ENCODE data around the gene DOK1.
A peak's percentile ranks its signal among the peaks of the same experiment; 100 is the strongest.

DOK1 gene

DNA sequence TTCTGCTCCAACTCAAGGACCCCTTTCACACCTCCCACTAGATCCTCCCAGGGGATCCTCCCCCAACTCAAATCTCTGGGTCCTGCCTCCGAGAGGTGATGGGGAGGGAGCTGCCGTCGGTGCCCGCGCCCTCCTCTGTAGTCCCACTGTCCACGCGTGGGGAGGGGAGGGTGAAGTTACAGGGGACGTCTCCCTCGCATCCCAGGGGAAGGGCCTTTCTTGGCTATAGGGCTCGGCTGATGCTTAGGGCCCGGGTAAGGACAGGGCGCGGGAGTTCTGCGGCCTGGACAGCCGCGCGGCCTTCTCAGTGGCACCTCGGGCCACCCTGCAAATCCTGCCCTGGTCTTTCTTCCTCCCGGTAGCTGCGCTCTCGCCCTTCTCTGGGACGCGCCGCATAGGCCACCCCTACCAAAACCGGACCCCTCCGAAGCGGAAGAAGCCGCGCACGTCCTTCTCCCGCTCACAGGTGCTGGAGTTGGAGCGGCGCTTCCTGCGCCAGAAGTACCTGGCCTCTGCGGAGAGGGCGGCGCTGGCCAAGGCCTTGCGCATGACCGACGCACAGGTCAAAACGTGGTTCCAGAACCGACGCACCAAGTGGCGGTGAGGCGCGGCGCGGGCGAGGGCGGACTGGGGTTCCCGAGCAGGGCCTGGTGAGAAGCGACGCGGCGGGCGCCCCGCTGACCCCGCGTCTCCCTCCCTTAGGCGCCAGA, 39.1 kb upstream of the DOK1 start:
- peaks cover 92% of the 10 kb centered on the region for H3K27me3 ChIP-seq (ENCODE audit: insufficient read depth, low read length)
- H3K4me3 ChIP-seq (ENCODE audit: low read length): no peak overlapping the region
- no peak overlapping the region for H2AFZ ChIP-seq (ENCODE audit: low read depth, low read length)
- peaks cover 14% of the 10 kb centered on the region for H3K9me3 ChIP-seq (ENCODE audit: low read length)
- no peaks in the 10 kb centered on the region for H3K36me3 ChIP-seq (ENCODE audit: insufficient read depth, low read length)
- no peaks in the 10 kb centered on the region for H3K4me1 ChIP-seq (ENCODE audit: insufficient read depth, low read length)

DNA sequence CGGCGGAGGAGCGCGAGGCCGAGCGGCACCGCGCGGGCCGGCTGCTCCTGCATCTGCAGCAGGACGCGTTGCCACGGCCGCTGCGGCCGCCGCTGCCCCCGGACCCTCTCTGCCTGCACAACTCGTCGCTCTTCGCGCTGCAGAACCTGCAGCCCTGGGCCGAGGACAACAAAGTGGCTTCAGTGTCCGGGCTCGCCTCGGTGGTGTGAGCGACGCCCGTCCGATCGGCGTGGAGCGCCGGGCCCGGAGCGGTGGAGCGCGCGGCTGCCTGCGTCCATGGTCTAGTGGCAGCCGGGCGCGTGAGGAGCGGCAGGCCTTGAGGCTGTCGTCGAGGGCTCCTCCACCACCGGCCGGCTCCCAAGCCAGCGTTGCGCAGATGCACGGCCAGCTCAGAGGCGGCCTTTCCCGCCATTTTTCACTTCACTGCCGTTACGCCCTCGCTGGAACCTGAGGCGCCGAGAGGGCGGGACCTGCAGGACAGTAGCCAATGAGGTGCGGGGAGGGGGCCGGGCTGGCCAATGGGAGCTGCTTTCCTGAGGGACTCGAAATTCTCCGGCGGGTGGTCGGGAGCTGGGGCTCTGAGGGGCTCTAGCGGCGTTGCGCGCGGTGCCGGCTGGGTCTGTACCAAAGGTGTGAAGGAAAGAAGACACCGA, 38.4 kb upstream of the DOK1 start:
- Histone ChIP-seq H3K4me1 (ENCODE audit: insufficient read depth, low read length) (no peaks in the 10 kb centered on the region), H3K4me3 (ENCODE audit: low read length) (no peak overlapping the region), H2AFZ (ENCODE audit: low read depth, low read length) (no peak overlapping the region), H3K9me3 (ENCODE audit: low read length) (peaks cover 14% of the 10 kb centered on the region), H3K36me3 (ENCODE audit: insufficient read depth, low read length) (no peaks in the 10 kb centered on the region), H3K27me3 (ENCODE audit: insufficient read depth, low read length) (peaks cover 93% of the 10 kb centered on the region)

GRCh38 chr2:74516650-74517049, 37.9 kb upstream of the DOK1 start:
- H2AFZ ChIP-seq (ENCODE audit: low read depth, low read length): no peak overlapping the region
- peaks cover 90% of the 10 kb centered on the region for H3K27me3 ChIP-seq (ENCODE audit: insufficient read depth, low read length)
- no peak overlapping the region for H3K4me3 ChIP-seq (ENCODE audit: low read length)
- peaks cover 14% of the 10 kb centered on the region for H3K9me3 ChIP-seq (ENCODE audit: low read length)
- no peaks in the 10 kb centered on the region for H3K4me1 ChIP-seq (ENCODE audit: insufficient read depth, low read length)
- no peaks in the 10 kb centered on the region for H3K36me3 ChIP-seq (ENCODE audit: insufficient read depth, low read length)

DNA sequence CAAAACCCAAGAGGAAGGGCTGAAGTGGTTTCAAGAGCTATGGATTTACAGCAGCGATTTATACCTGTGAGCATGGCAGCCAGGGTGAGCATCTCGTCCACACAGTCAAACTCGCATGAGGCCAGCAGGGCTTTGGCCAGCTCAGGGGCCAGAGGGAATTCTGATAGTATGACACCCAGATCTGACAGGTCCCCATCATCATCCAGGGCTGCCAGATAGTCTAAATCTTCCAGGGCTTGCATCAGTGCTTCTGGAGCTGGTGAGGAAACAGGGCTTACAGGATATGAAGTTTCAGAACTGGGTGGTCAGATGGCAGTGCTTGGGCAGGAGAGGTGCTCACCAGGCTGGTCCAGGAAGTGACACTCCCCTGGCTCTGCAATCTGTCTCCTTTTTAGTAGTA, 32.0 kb upstream of the DOK1 start:
- Histone ChIP-seq H3K27me3 (ENCODE audit: insufficient read depth, low read length) (peaks cover 48% of the 10 kb centered on the region), H3K4me1 (ENCODE audit: insufficient read depth, low read length) (no peaks in the 10 kb centered on the region)

DNA sequence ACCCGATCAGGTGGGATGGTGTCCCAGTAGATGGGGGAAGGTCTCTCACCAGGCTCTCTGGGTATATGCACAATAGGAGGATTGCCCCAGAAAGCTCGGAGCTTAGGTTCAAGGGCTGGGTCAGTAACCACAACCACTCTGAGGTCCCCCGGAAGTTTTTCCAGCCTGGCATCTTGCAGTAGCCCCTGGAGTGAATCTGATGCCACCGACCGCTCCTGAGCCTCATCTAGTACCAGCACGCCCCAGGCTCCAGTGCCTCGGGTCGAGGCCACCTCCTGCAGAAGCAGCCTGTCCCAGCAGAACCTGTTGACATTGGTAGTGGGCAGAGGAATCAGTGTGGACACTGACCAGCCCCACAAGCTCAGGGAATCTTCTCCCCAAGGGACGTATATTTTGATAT, 30.5 kb upstream of the DOK1 start:
- H3K4me1 ChIP-seq (ENCODE audit: insufficient read depth, low read length): peaks cover 10% of the 10 kb centered on the region
- peaks cover 26% of the 10 kb centered on the region for H3K36me3 ChIP-seq (ENCODE audit: insufficient read depth, low read length)
- no peak overlapping the region for H3K4me3 ChIP-seq (ENCODE audit: low read length)
- peaks cover 33% of the 10 kb centered on the region for H3K27me3 ChIP-seq (ENCODE audit: insufficient read depth, low read length)
- H3K9me3 ChIP-seq (ENCODE audit: low read length): no peaks in the 10 kb centered on the region
- no peak overlapping the region for H2AFZ ChIP-seq (ENCODE audit: low read depth, low read length)

More for the DNA sequence above, 32.0 kb upstream of the DOK1 start:
- no peak overlapping the region for H2AFZ ChIP-seq (ENCODE audit: low read depth, low read length)
- no peak overlapping the region for H3K4me3 ChIP-seq (ENCODE audit: low read length)
- peaks cover 19% of the 10 kb centered on the region for H3K36me3 ChIP-seq (ENCODE audit: insufficient read depth, low read length)
- H3K9me3 ChIP-seq (ENCODE audit: low read length): no peaks in the 10 kb centered on the region

DNA sequence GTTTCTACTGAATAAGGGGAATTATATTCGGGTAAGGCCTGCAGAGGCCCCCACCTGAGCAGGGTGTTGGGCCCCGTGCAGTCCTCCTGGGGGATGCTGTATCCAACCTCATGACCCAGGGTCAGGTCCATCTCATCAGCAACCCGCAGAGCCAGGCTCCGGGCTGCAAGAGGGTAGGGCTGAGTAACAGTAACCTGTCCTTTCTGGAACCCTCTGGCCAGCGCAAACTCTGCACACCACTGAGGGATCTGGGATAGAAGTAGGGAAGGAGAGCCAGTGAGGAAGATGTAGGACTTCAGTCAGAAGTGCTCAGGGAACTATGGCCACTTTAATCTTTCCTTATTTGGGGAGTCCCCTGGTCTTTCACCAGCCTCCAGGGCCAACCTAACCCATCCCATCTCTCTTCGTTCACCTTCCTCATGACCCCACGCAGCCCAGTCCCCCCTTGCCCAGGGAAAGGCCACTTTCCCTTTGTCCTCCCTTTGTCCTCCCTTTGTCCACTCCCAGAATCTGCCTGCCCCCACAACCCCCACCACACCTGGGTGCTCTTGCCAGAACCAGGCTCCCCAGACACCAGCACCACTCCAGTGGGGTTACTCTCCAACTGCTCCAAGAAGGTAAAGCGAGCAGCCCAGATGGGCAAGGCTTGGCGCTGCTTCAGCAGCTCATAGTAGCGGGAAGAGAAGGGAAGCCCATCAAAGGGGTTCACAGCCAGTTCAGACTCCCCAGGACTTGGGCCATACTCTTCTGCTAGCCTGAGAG, 29.4 kb upstream of the DOK1 start:
- no peak overlapping the region for H2AFZ ChIP-seq (ENCODE audit: low read depth, low read length)
- H3K36me3 ChIP-seq (ENCODE audit: insufficient read depth, low read length): peaks cover 26% of the 10 kb centered on the region
- H3K27me3 ChIP-seq (ENCODE audit: insufficient read depth, low read length): peaks cover 22% of the 10 kb centered on the region
- H3K9me3 ChIP-seq (ENCODE audit: low read length): no peaks in the 10 kb centered on the region
- peaks cover 12% of the 10 kb centered on the region for H3K4me1 ChIP-seq (ENCODE audit: insufficient read depth, low read length)
- H3K4me3 ChIP-seq (ENCODE audit: low read length): no peak overlapping the region

DNA sequence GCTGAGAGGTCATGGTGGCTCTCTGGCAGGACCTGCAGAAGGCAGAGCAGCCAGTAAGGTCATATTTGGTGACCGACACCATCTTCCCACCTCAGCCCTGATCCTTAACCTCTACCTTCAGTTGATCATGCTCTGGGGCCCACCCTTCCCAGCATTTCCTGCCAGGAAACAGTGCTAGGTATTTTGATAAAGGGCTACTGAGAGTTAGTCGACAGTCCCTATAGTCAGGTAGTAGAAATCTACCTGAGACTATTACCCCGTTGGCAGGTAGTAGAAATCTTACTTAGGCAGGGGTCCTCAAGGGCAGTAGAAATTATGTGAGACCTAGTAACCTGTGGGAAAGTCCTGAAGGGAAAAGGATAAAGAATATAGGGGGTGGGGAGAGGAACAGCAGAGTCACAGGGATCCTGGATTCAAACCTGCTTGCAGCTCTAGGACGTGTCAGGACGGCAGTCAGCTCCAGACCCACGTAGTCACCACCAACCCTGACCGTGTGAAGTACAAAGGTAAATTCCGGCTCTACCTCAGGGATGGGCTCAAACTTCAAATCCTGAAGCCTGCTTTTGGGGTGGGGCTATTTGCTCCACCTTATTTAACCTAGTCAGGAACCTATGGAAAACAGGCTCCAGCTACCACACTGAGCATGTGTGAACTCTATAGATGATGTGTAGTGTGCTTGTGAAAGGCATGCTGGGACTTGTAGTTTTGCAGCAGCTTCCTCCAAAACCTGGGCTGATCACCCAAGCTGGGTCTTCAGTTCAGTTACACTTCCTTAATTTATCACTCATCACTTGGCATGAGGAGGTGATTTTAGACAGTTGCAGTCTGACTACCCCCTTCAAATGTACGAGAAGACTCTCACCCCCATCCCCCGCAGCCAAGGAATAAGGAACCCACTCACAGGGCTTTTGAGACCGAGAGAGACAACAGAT, 28.5 kb upstream of the DOK1 start, which contains the start of gene DQX1:
Gene DQX1, minus strand, starts transcription at position 515 of the 932 bp plus-strand sequence. Its CDS starts 502 bp downstream, at position 13.
- H3K36me3 ChIP-seq (ENCODE audit: insufficient read depth, low read length): peaks cover 26% of the 10 kb centered on the region
- no peaks in the 10 kb centered on the region for H3K9me3 ChIP-seq (ENCODE audit: low read length)
- peaks cover 14% of the 10 kb centered on the region for H3K27me3 ChIP-seq (ENCODE audit: insufficient read depth, low read length)
- no peak within 1 kb of the TSS for H3K4me3 ChIP-seq (ENCODE audit: low read length)
- H3K4me1 ChIP-seq (ENCODE audit: insufficient read depth, low read length): peaks cover 18% of the 10 kb centered on the region
- no peak within 1 kb of the TSS for H2AFZ ChIP-seq (ENCODE audit: low read depth, low read length)

GRCh38 chr2:74526649-74527230, 27.8 kb upstream of the DOK1 start:
- Histone ChIP-seq H3K27me3 (ENCODE audit: insufficient read depth, low read length) (peaks cover 10% of the 10 kb centered on the region), H3K36me3 (ENCODE audit: insufficient read depth, low read length) (peaks cover 30% of the 10 kb centered on the region), H2AFZ (ENCODE audit: low read depth, low read length) (no peak overlapping the region), H3K9me3 (ENCODE audit: low read length) (no peaks in the 10 kb centered on the region), H3K4me1 (ENCODE audit: insufficient read depth, low read length) (peaks cover 25% of the 10 kb centered on the region), H3K4me3 (ENCODE audit: low read length) (no peak overlapping the region)

GRCh38 chr2:74527741-74528140, 26.8 kb upstream of the DOK1 start:
- H3K27me3 ChIP-seq (ENCODE audit: insufficient read depth, low read length): no peaks in the 10 kb centered on the region
- H2AFZ ChIP-seq (ENCODE audit: low read depth, low read length): no peak overlapping the region
- no peak overlapping the region for H3K4me3 ChIP-seq (ENCODE audit: low read length)
- H3K9me3 ChIP-seq (ENCODE audit: low read length): no peaks in the 10 kb centered on the region
- H3K36me3 ChIP-seq (ENCODE audit: insufficient read depth, low read length): peaks cover 38% of the 10 kb centered on the region
- peaks cover 27% of the 10 kb centered on the region for H3K4me1 ChIP-seq (ENCODE audit: insufficient read depth, low read length)

DNA sequence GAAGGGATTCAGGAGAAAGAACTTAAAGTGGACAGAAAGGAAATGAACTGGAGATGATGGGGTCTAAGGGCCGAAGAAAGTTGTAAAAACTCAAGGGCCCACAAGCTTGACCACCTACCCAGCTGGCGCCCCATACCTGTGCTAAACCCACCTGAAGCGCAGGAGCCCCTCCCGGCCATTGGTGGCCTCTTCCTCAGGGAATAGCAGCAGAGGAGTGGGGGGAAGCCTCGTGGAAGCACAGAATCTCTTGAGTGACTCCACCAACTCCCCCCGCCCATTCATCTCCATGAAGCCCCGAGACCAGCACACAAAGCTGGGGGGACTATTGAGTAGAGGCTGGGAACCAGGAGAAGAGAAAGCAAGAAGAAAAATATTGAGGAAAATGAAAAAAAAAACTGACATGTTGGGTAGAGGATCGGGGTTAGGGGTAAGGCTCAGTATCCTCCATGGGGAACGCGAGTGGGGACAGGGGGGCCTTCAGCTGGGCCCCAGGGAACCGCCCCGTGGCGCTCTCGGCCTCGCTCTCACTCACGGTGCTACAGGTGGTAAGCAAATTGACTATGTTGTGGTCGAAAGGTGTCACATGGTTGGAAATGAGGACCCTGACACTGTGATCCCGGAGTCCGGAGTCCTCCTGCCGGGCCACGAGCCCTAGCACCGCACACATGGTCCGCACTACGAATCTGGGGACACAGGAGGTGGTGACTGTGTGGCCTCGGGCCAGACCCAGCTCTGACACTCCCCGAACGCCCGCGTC, 25.7 kb upstream of the DOK1 start:
- peak overlapping the region; percentile 82 for H3K4me3 ChIP-seq (ENCODE audit: low read length)
- H3K36me3 ChIP-seq (ENCODE audit: insufficient read depth, low read length): peaks cover 44% of the 10 kb centered on the region
- H3K9me3 ChIP-seq (ENCODE audit: low read length): no peaks in the 10 kb centered on the region
- no peaks in the 10 kb centered on the region for H3K27me3 ChIP-seq (ENCODE audit: insufficient read depth, low read length)
- H3K4me1 ChIP-seq (ENCODE audit: insufficient read depth, low read length): peaks cover 27% of the 10 kb centered on the region
- H2AFZ ChIP-seq (ENCODE audit: low read depth, low read length): peak overlapping the region; percentile 52

DNA sequence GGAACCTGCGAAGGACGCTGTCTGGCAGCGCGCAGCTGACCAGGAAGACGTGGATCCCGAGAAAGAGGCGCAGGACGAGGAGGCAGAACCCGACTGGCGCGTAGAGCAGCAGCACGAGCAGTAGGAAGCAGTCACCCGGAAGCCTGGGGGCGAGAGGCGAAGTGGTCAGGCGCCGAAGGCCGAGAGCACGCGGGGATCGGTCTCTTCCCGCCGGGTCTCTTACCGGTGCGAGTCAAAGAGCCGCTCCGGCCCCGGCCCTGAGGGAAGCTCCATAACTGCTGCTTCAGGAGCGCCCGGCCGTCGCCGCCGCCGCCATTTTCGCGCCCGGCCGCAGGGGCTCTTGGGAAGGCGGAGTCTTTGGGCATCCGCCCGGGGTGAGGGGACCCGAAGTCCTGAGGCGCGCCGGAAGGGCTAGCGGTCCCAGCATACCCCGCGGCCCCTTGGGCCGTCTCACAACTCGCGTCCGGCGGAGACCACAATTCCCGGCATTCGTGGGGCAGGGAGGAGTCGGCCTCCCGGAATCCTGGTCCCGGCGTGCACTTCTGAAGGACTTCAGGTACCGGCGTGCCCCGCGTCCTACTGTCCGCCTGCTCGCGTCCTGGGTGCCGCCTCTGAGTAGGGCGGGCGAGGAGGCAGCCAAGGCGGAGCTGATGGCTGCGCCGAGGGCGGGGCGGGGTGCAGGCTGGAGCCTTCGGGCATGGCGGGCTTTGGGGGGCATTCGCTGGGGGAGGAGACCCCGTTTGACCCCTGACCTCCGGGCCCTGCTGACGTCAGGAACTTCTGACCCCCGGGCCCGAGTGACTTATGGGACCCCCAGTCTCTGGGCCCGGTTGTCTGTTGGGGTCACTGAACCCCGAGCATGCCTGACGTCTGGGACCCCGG, 24.9 kb upstream of the DOK1 start, which contains the start of the genes AUP1 and HTRA2:
Gene AUP1, minus strand, starts transcription at position 350 of the 882 bp plus-strand sequence. Its CDS starts 77 bp downstream, at position 273.
Gene HTRA2, plus strand, starts transcription at position 577 of the 882 bp plus-strand sequence. Its CDS starts 74 bp downstream, at position 651.
- Histone ChIP-seq H3K36me3 (ENCODE audit: insufficient read depth, low read length) (peaks cover 48% of the 10 kb centered on the region), H3K9me3 (ENCODE audit: low read length) (no peaks in the 10 kb centered on the region), H3K4me1 (ENCODE audit: insufficient read depth, low read length) (peaks cover 27% of the 10 kb centered on the region), H3K27me3 (ENCODE audit: insufficient read depth, low read length) (no peaks in the 10 kb centered on the region), H2AFZ (ENCODE audit: low read depth, low read length) (peak within 1 kb of the TSS; percentile 62), H3K4me3 (ENCODE audit: low read length) (peak within 1 kb of the TSS; percentile 82)
